GM19397 (cell line): ENCODE measurements around the gene PSTPIP1.

ENCODE experiments used
- ATAC-seq: cut with Tn5 transposase; IDR thresholded peaks from one replicate; pipeline ENCODE4 v1.9.1; 2021; ENCODE audit warnings: mild to moderate bottlenecking, moderate library complexity; ENCODE audit not compliant: unreplicated experiment

PSTPIP1 gene

DNA sequence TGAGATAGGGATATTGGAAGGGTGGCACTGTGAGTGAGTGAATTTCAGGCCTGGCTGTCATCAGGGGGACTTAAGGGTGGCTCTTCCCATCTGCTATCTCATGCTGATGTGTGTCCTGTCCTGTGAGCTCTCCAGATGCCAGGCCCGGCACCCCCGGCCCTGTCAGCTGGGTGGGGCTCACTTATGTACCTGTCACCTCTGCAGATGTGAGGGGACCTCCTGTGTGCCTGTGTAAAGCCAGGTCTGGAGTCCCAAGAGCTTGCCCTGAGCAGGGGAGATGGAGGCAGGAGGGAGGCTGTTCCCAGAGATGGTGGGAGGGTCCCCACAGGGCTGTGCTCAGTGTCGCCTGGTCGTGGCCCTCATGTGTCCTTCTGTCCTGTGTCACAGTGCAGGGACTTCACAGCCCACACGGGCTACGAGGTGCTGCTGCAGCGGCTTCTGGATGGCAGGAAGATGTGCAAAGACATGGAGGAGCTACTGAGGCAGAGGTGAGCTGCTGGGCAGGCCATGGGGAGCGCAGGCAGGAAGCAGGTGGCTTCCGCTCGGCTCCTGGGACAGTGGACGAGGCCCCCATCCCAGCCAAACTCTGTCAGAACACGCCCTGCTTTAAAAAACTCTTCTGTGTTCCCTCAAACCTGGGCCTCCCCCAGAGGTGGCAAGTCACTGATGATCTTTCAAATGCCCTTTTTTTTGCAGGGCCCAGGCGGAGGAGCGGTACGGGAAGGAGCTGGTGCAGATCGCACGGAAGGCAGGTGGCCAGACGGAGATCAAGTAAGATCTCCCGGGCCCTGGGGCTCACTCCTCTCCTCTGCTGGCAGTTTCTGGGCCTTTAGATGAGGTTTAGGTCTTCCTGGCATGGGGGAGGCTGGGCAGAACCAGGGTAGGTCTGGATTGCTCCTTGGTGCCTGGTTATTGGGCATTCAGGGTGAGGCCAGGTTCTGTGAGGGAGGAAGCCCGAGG is 23.1 kb downstream of the PSTPIP1 start:
- ATAC-seq = no peak

DNA sequence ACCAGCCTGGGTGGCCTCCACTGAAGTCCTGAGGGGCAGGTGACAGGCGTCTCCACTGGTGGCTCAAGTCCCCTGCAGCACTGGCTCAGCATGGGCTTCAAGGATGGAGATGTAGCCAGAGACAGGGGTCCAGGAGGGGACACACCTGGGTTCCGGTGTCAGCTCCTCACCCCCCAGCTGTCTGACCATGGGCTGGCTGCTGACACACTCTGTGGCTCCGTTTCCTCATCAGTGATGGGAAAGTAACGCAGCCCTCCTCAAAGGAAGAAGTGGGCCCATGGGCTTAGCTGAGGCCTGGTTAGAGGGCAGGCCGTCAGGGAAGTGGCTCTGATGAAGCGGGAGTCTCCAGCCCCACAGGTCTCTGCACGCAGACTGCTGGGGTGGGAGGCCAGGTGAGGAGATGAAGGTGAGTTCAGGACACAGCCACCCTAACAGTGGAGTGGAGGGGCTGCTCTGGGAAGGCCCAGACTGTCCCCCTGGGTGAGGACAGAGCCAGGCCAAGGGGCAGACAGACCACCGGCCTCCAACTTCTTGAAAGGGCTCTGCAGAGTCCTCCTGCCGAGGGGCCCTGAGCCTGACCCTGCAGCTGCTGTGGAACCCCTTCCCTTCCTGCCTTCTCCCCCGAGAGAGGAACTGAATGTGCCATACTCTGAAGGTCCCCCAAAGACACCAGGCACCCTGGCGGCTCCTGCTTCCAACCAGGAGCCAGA is 24.0 kb downstream of the PSTPIP1 start:
- ATAC-seq = no peak

- ATAC-seq = no peak
These were observed 24.8 kb downstream of the PSTPIP1 start for GRCh38 chr15:77019521-77020331.

DNA sequence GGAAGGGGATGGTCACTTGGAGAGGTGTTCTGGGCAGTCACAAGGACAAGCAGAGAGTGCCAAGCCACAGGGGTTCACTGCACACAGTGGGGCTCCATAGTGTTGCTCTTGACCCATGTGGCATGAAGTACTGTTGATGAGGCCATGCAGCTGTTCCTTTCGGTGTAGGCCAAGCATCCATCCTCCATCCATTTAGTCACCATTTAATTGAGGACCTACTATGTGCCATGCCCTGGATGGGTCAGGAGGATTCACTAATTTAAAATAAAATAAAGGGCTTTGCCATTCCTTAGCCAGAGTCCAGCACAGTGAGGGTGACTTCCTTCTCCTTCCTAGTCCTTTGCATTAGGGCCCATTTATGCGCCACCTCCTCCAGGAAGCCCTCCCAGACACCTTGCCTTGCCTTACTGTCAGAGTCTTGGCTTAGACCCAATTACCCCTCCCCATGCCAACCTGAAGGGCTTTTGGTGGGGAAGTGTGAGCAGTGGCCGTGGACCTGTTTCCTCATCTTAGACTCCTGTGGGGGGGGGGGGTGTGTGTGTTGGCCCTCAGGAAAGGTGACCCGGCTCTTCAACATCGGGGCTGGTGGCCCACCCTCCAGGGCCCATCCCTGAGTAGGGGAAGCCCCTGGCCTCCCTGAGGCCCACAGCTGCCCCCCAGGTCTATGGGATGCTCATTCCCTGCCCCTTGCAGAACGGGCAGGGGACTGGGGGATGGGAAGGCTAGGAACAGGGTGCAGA is 25.6 kb downstream of the PSTPIP1 start:
- ATAC-seq = no peak

DNA sequence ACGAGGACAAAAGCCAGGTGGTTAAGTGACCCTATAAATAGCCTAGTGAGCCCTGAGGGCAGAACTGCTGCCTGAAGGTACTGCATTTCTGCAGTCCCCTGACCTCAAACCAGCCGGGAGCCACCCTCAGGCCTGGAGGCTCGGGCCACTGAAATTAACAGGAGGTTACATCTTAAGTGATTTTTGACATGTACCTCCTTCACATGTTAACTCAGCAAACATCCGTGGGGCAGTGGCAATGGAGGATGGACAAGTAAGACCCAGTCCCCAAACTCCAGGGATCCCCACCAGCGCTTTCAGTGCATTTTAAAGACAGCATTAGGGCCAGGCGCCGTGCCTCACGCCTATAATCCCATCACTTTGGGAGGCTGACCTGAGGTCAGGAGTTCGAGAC is 26.2 kb downstream of the PSTPIP1 start:
- no peak for ATAC-seq

DNA sequence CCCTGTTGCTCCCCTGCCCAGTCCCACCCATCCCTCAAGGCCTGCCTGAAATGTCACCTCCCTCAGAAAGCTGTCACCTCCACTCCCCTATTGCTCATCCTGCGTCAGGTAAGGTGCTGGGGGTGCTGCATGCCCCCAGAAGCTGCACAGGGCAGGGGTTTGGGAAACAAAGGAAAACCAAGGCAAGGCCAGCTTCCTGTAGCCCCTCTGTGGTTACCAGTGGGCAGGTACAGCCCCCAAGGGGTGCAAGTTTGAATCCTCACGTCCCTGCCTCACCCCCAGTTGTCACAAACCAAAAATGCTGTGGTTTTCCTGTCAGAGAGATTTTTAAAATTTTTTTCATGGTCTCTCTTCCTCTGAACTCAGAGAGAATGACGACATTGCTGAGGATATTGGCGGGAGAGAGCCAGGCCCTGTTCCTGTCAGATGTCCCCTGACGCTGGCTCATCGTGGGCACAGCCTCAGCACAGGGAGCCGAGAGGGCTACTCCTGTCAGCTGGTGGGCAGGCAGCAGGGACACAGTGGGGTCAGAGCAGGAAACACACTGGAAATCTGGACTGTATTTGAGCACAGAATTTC is 27.0 kb downstream of the PSTPIP1 start:
- no peak for ATAC-seq

GRCh38 chr15:77022646-77023575 is 28.0 kb downstream of the PSTPIP1 start:
- no peak for ATAC-seq

DNA sequence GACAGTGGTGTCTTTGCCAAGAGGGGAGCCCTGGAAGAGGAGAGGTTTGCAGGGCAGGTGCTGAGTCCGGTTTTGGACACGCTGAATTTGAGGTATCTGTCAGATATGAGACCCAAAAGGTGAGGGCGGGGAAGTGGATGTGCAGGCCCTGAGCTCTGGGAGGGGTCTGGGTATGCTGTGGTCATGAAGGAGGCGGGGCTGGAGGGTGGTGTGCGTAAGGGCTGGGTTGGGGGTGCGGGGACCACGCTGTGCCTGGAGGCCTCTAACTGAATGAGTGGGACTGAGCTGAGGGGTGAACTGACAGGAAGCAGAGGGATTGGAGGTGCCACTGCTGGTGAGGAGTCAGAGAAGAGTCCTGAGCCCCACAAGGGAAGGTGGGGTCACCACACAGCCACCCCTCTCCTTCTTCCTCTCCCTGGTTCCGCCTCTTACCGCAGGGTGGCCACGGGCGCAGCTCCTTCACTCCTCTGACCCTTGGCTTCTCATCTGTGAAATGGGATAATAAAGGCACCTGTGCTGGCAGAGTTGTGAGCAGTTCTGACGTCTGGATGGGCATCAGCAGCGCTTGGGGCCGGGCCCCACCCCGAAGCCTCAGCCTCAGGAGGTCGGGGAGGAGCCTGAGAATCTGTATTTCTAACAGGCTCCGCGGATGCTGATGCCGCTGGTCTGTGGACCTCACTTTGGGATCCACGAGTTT is 28.8 kb downstream of the PSTPIP1 start:
- no peak for ATAC-seq

- no peak for ATAC-seq
These were observed 29.6 kb downstream of the PSTPIP1 start for GRCh38 chr15:77024273-77025082.

GRCh38 chr15:77025083-77025901 is 30.4 kb downstream of the PSTPIP1 start:
- no peak for ATAC-seq

- ATAC-seq = no peak
These were observed 31.1 kb downstream of the PSTPIP1 start for GRCh38 chr15:77025941-77026411.

DNA sequence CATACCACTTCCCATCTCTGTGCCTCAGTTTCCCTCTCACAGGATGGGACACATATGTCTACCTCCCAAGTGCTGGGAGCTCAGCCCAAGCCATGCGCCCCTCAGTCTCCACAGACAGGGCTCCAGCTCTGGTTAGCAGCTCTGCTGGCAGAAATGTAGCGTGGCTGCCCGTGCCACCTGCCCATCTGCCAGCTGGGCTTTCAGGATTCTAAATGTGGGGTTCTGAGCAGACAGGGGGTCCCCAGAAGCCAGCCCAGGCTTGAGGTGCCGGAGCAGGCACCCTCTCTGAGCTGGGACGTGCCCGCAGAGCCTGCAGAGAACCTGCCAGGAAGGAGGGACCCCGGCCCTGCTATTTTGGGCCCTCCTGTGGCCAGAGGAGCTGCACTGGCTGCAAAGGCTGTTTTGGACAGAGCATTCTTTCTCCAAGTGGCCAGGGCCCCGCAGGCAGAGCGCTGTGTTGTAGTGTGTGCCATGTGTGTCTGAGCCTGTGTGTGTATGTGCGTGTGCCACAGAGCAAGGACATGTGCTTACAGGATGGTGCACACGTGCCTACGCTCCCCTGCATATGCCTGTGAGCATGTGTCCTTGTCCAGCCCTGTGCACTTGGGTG is 31.7 kb downstream of the PSTPIP1 start:
- no peak for ATAC-seq

DNA sequence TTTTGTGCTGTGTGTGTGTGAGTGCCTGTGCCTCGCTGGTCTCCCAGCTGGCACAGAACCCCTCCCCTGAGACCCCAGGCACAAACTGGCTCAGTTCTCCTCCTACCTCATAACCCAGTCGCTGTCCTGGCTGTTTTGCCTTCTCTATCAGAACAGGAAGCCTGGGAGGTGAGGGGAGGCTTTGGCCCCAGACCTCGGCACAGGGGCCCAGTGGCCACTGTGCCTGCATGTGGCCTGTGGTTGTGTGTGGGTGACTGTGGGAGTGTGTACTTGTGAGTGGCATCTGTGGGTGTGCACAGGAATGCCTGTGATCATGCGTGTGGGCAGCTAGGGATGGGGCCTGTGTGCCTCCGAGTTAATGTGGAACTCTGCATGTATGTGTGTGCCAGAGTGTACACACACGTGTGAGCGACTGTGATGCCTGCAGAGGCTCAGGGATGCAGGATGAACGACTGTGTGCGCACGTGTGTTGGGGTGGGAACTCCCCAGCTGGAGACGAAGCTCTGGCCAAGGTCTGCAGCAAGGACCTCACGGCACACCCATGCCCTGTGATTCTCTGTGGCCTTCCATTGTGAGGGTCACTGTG is 32.3 kb downstream of the PSTPIP1 start:
- no peak for ATAC-seq

DNA sequence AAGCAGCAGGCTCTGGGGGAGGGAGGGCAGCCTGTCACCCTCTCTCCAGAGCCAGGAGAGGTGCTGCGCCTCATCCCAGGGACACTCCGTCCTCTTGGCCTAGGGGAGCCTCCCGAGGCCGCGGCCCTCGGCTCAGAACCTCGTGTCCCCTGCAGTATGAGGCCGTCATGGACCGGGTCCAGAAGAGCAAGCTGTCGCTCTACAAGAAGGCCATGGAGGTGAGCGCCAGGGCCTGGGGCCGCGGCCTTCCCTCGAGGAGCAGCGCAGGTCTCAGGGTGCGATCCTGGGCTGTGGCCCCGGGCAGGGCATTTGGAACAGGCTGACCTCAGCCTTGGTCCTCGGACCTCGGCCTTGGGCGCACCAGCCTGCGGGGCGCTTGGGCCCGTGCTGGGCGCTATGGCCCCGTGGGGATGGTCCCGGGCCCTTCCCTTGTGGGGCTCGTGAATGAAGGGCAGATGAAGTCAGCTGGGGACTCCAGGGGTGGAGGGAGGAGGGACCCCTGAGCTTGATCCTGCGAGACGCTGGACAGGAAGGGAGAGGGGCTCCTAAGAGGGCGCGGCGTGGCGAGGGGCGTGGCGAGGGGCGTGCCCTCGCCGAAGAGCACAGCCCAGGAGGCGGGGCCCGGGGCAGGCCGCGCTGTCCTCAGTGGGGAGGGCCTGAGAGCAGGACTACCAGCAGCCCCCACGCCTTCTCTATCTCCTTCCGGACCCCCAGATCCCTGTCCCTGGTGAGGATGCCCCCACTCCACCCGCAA is 32.9 kb downstream of the PSTPIP1 start:
- no peak for ATAC-seq

DNA sequence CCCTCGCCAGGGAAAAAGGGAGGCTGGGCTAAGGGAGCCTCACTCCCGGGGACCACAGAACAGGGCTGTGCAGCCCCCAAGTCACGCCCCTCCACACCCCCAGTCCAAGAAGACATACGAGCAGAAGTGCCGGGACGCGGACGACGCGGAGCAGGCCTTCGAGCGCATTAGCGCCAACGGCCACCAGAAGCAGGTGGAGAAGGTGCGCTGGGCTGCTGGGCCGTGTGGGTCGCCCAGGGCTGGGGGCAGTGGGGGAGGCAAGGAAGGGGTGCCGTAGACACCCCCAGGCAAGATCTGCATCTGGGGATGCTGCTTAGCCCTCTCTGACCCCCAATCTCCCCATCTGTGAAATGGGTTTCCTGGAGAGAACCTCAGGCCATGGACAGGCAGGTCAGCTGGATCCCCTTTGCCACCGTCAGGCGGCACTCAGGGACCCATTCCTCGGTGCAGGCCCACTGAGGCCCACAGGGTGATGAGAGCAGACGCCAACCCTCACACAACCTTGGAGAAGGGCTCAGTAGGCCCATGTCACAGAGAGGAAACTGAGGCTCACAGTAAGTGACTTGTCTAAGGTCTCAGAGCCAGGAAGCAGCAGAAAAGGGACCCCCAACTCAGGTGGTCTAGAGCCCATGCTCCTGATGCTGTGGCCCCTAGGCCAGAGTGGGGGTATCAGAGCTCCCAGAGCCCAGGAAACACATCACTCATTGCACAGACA is 33.7 kb downstream of the PSTPIP1 start:
- ATAC-seq = no peak
